SK-N-SH treated with all-trans-retinoic acid at 6 μM for 48 hours (cell line): ENCODE measurements around the gene CDKN2B-AS1.

Experiments used
- ATAC-seq: fragments of 200-7000 bp; cut with Tn5 transposase; 3 replicates; pipeline ENCODE4 v1.9.1; 2020; ENCODE audit warnings: mild to moderate bottlenecking, moderate library complexity
- ESRRG ChIP-seq: fragments of 250-450 bp; sonication (Bioruptor Pico); IDR thresholded peaks from 2 replicates; pipeline ENCODE4 v1.6.1; 2021; ENCODE audit warnings: mild to moderate bottlenecking
- GLIS3 ChIP-seq: fragments of 250-450 bp; sonication (Bioruptor Pico); IDR thresholded peaks from 2 replicates; pipeline ENCODE4 v1.5.0; 2020; ENCODE audit warnings: mild to moderate bottlenecking, moderate library complexity
- ISL1 ChIP-seq: fragments of 250-450 bp; sonication (Bioruptor Pico); IDR thresholded peaks from 2 replicates; pipeline ENCODE4 v2.1.2; 2022; ENCODE audit warnings: mild to moderate bottlenecking, moderate library complexity
- PPARA ChIP-seq: fragments of 250-450 bp; sonication (Bioruptor Pico); IDR thresholded peaks from 2 replicates; pipeline ENCODE4 v1.5.0; 2020; ENCODE audit warnings: mild to moderate bottlenecking, borderline replicate concordance
- RARB ChIP-seq: fragments of 250-450 bp; sonication (Bioruptor Pico); IDR thresholded peaks from 2 replicates; pipeline ENCODE4 v1.8.0; 2021; ENCODE audit warnings: mild to moderate bottlenecking, moderate library complexity
- TCF4 ChIP-seq: fragments of 250-450 bp; sonication (Bioruptor Pico); IDR thresholded peaks from 2 replicates; pipeline ENCODE4 v1.8.0; 2021; ENCODE audit warnings: mild to moderate bottlenecking, moderate library complexity, borderline replicate concordance
- TOX ChIP-seq: fragments of 250-450 bp; sonication (Bioruptor Pico); IDR thresholded peaks from 2 replicates; pipeline ENCODE4 v1.8.0; 2021; ENCODE audit warnings: mild to moderate bottlenecking, moderate library complexity, borderline replicate concordance
- ZC3H10 ChIP-seq: fragments of 250-450 bp; sonication (Bioruptor Pico); IDR thresholded peaks from 2 replicates; pipeline ENCODE4 v1.5.1; 2021; ENCODE audit warnings: mild to moderate bottlenecking, moderate library complexity
- ZFP3 ChIP-seq: fragments of 250-450 bp; sonication (Bioruptor Pico); IDR thresholded peaks from 2 replicates; pipeline ENCODE4 v1.5.0; 2020; ENCODE audit warnings: mild to moderate bottlenecking, moderate library complexity
- ZFP30 ChIP-seq: fragments of 450-650 bp; formaldehyde crosslinking; IDR thresholded peaks from 2 replicates; pipeline ENCODE4 v1.5.0; 2022; ENCODE audit warnings: mild to moderate bottlenecking, moderate library complexity
- ZNF565 ChIP-seq: fragments of 450-650 bp; formaldehyde crosslinking; conservative IDR thresholded peaks from 2 replicates; pipeline ENCODE4 v1.5.0; 2020; ENCODE audit warnings: low read depth, mild to moderate bottlenecking, moderate library complexity
- TF ChIP-seq, protein P1 (sequence below): fragments of 250-450 bp; sonication (Bioruptor Pico); IDR thresholded peaks from 2 replicates; pipeline ENCODE4 v1.8.0; 2021; ENCODE audit warnings: low read depth, mild to moderate bottlenecking, moderate library complexity, borderline replicate concordance
- TF ChIP-seq, protein P2 (sequence below): fragments of 250-450 bp; sonication (Bioruptor Pico); IDR thresholded peaks from 2 replicates; pipeline ENCODE4 v1.5.0; 2020; ENCODE audit warnings: mild to moderate bottlenecking, moderate library complexity
- TF ChIP-seq, protein P3 (sequence below): fragments of 250-450 bp; sonication (Bioruptor Pico); IDR thresholded peaks from 2 replicates; pipeline ENCODE4 v1.5.1; 2021; ENCODE audit warnings: mild to moderate bottlenecking, moderate library complexity

The CDKN2B-AS1 gene

DNA sequence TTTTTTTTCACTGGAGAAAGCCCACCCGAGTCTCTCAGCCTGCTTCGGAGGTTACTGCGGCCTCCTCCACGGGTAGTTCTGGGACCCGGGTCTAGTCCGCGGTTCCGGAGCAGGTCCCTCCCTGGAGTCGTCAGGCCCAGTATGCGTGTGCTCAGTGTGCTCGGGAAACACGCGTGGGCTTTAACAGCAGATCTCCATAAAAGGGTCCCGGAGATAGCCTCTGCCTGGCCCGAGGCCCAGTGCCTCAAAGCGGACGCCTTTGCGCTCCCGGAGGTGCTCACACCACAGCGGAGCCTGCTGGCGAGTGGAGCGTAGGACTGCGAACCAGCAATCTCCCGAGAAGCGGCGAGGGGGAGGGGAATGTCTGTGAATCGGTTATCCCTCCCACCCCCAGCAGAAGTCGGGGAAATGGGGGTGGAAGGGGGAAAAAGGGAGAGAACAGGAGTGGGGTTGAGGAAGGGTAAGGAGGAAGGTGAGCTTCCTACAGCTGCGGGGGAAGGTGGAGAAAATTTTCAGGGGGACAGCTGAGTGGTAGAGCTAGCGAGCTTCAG lies 29.1 kb upstream of the CDKN2B-AS1 start (continued):
- TF ChIP-seq, protein P1, sequence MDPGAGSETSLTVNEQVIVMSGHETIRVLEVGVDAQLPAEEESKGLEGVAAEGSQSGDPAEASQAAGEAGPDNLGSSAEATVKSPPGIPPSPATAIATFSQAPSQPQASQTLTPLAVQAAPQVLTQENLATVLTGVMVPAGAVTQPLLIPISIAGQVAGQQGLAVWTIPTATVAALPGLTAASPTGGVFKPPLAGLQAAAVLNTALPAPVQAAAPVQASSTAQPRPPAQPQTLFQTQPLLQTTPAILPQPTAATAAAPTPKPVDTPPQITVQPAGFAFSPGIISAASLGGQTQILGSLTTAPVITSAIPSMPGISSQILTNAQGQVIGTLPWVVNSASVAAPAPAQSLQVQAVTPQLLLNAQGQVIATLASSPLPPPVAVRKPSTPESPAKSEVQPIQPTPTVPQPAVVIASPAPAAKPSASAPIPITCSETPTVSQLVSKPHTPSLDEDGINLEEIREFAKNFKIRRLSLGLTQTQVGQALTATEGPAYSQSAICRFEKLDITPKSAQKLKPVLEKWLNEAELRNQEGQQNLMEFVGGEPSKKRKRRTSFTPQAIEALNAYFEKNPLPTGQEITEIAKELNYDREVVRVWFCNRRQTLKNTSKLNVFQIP (CRISPR knock-in tag), result no peak
- TF ChIP-seq ZFP30 (CRISPR knock-in tag) (no peak), RARB (CRISPR knock-in tag) (no peak), ZFP3 (CRISPR knock-in tag) (no peak)

DNA sequence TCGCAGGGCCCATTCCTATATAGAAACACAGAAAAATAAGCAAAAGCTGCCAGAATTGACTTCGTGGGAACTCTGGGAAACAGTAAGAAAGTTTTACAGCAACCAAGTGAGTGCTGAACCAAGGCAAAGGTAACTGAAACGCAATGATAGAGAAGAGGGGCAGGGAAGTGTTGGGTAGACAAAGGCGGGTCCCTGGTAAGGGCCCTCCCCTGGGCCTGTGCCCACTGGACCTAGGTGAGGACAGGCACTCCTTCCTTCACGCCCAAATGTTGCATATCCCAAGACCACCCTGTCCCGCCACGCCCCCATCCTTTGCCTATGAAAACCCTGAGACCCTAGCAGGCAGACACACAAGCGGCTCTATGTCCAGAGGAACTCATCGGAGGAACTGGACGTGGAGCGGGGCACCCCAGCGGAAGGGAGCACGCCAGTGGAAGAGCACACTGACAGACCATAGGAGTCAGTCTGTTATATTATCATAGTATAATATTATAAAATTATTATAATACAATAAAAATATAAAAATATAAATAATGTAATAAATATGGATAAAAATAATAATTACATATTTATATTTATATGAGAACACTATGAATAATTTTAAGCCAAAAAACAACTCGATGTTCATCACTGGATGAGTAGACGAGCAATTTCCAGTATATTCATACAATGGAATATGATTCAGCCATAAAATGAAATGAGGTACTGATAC lies 28.3 kb upstream of the CDKN2B-AS1 start:
- no peak for TF ChIP-seq TOX (CRISPR knock-in tag)
- TF ChIP-seq, protein P2, sequence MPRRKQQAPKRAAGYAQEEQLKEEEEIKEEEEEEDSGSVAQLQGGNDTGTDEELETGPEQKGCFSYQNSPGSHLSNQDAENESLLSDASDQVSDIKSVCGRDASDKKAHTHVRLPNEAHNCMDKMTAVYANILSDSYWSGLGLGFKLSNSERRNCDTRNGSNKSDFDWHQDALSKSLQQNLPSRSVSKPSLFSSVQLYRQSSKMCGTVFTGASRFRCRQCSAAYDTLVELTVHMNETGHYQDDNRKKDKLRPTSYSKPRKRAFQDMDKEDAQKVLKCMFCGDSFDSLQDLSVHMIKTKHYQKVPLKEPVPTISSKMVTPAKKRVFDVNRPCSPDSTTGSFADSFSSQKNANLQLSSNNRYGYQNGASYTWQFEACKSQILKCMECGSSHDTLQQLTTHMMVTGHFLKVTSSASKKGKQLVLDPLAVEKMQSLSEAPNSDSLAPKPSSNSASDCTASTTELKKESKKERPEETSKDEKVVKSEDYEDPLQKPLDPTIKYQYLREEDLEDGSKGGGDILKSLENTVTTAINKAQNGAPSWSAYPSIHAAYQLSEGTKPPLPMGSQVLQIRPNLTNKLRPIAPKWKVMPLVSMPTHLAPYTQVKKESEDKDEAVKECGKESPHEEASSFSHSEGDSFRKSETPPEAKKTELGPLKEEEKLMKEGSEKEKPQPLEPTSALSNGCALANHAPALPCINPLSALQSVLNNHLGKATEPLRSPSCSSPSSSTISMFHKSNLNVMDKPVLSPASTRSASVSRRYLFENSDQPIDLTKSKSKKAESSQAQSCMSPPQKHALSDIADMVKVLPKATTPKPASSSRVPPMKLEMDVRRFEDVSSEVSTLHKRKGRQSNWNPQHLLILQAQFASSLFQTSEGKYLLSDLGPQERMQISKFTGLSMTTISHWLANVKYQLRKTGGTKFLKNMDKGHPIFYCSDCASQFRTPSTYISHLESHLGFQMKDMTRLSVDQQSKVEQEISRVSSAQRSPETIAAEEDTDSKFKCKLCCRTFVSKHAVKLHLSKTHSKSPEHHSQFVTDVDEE (CRISPR knock-in tag), result no peak
- TF ChIP-seq PPARA (CRISPR knock-in tag), result no peak
- TF ChIP-seq TCF4, result no peak
- TF ChIP-seq, protein P3, sequence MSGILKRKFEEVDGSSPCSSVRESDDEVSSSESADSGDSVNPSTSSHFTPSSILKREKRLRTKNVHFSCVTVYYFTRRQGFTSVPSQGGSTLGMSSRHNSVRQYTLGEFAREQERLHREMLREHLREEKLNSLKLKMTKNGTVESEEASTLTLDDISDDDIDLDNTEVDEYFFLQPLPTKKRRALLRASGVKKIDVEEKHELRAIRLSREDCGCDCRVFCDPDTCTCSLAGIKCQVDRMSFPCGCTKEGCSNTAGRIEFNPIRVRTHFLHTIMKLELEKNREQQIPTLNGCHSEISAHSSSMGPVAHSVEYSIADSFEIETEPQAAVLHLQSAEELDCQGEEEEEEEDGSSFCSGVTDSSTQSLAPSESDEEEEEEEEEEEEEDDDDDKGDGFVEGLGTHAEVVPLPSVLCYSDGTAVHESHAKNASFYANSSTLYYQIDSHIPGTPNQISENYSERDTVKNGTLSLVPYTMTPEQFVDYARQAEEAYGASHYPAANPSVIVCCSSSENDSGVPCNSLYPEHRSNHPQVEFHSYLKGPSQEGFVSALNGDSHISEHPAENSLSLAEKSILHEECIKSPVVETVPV (CRISPR knock-in tag), result no peak
- no peak for TF ChIP-seq ZC3H10 (CRISPR knock-in tag)
- ATAC-seq, result no peak

DNA sequence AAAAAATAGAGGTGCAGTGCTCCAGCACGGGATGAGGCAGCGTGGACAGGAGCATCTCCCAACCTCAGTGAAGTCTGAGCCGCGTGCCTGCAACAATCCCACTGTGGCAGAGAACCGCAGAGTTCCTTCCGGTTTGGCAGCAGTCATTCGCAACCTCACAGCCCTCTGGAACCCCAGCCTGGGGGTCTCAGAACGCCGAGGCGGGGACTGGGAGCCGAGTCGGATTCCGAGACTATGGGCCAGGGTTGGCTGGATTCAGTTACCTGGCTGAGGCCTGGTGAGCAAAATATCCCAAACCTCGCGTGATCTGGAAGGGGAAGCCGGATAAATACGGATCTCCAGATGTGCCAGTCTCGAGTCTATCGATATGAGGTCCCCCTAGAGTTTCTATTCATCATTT lies 27.4 kb upstream of the CDKN2B-AS1 start:
- ATAC-seq, result no peak
- TF ChIP-seq TOX (CRISPR knock-in tag) (no peak), ISL1 (CRISPR knock-in tag) (no peak), ZC3H10 (CRISPR knock-in tag) (no peak)
- TF ChIP-seq, protein P2 (CRISPR knock-in tag), result no peak

DNA sequence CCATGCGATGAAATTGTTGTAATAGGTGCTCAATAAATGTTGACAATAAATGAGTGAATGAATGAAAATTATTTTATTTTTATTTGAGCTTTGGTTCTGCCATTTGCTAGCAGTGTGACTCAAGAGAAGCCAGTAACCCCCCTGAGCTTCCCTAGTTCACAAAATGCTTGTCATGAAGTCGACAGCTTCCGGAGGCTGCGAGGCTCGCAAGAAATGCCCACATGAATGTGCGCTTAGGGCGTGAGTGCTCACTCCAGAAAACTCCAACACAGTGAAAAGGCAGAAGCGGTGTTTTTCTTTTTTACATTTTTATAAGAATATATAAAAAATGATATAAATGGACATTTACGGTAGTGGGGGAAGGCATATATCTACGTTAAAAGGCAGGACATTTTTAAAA lies 26.9 kb upstream of the CDKN2B-AS1 start:
- no peak for TF ChIP-seq GLIS3
- no peak for TF ChIP-seq ZNF565 (CRISPR knock-in tag)
- no peak for TF ChIP-seq ZFP30 (CRISPR knock-in tag)
- ATAC-seq, result no peak

DNA sequence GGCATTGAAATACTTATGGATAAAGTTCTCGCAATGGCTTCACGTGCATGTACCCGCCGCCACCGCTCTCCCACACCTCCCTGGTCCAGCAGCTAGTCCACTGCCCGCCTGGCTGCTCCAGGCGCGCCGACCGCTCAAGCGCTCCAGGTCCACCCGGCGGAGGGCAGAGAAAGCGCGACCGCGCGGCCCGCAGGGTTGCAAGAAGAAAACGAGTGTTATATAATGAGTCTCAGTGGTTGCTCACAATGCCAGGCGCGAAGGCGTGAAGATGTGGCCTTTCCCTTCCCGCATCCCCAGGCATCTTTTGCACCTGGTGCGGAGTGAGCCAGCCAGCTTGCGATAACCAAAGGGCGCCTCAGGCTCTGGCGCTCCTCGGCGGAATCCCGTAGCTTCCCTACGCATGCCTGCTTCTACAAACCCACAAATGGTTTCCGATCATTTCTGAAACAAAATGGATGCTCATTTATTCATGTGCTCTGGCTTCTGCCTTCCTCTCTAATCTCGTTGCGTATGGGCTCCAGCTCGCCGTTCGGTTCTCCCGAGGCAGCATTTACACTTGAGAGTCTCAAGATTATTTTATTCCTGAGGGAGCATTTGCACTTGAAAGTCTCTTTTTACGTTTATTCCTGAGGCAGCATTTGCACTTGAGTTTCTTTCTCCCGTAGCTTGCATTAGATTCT lies 26.1 kb upstream of the CDKN2B-AS1 start:
- ATAC-seq, result peak; percentile 59

More for the DNA sequence above, 26.1 kb upstream of the CDKN2B-AS1 start:
- TF ChIP-seq ESRRG (CRISPR knock-in tag) (no peak), RARB (CRISPR knock-in tag) (no peak)
